CD4-positive, alpha-beta T cell treated with Interferon alpha-2 for 1 hour (primary cell): ENCODE data around the gene PRKAR2A.
A peak's percentile ranks its signal among the peaks of the same experiment; 100 is the strongest.
"Not testable (repeated sequence)": the region's sequence is repeated elsewhere in the genome, so short reads cannot be mapped to it uniquely, and the experiment has no call there.

Source experiments
- DNase-seq, 2 donors: peaks; one replicate each; pipeline ENCODE4 v3.0.0-alpha.2; 2020 to 2022

Gene PRKAR2A

DNA sequence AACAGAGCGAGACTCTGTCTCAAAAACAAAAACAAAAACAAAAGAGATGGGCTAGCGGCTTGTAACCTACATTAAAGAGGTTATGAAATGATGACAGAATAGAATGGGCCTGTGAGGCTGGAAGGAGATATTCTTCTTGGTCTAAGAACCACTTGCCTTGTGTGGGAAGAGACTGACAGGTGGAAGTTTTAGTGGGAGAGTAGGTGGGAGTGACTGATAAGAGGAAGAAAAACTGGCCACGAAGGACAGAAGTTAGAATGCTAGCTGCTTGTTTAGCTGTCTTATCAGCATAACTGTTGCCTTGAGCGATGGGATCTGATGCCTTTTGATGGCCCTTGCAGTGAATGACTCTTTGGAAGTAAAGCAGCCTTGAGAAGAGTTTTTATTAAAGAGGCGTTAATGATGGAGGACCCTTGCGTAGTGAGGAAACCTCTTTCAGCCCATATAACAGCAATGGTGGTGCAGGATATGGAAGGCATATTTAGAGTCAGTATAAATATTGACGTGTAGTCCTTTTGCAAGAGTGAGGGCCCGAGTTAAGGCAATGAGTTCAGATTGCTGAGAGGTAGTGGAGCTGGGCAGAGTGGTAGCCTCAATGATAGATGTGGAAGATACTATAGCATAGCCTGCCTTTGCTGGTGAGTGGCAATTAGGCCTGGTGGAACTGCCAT, 122.4 kb downstream of the PRKAR2A start:
- not testable (repeated sequence) for DNase-seq

DNA sequence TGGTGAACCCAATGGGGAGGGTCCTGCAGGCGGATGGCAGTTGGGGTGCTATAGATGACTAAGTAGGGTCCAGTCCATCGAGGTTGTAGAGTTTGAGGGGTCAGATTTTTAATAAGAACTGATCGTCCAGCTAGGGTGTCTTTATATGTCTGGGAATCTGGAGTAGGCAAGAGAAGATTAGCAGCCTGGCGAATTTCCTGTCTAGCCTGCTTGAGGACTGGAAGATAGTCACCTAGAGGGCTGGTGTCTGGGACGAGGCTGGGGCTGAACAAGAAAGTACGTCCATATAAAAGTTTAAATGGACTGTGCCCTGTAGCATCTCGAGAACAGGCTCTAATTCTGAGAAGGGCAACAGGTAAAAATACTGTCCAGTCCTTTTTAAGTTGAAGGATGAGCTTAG, 123.9 kb downstream of the PRKAR2A start:
- DNase-seq: no peak

DNA sequence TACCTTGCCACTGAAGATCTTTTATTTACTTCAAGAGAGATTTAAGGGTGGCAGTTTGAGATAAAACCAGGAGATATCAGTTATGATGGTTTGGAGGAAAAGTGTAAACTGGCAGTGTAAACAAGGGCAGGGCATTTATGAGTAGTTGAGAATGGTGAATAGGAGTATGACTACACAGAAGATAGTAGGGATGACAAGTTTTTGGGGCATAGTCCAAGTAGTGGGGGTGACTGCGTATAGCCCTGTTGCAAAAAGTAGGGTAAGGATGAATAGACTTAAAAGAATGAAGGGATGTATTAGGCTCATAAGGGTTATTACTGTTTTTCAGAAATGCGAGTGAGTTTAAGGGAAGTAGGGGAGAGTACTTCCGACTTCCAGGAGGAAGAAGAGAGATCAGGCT, 124.4 kb downstream of the PRKAR2A start:
- DNase-seq: not testable (repeated sequence)

DNA sequence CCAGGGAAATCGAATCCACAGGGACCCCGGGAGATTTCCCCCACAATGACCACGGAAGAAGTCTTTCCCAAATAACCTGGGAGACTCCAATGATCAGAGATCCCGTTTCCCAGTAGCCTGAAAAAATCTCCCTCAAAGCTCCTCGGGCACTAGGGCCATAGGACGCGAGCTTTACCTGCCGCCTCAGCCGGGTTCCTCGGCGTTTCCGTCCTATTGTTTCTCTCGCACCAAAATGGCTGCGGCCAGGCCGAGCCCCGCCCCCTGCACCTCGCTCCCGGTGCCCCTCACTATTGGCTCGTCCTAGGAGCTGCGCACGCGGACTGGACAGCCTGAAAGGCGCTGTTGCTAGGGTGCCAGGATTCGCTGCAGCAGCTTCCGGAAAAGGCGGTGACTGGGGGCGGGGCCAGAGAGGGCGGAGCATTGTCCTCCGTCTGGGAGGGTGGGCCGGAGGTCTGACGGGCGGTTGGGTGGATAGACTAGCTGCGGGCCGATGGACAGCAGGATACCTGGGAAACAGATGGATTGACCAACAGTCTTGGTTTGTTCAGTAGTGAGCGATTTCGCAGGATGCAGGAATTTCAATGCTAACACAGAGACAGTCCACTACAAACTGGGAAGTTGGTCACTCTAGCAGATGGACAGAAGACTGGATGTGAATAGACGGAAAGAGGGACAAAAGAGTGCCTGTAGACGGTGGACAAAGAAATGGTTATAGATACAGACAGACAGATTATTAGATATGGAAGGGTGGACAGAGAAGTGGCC, 130.5 kb downstream of the PRKAR2A start, which contains the start of gene IP6K2:
IP6K2 (minus strand) TSS at position 240 of the 765 bp plus-strand sequence. CDS start 21,930 bp downstream, outside the sequence.
- peak; percentile 98 for DNase-seq

DNA sequence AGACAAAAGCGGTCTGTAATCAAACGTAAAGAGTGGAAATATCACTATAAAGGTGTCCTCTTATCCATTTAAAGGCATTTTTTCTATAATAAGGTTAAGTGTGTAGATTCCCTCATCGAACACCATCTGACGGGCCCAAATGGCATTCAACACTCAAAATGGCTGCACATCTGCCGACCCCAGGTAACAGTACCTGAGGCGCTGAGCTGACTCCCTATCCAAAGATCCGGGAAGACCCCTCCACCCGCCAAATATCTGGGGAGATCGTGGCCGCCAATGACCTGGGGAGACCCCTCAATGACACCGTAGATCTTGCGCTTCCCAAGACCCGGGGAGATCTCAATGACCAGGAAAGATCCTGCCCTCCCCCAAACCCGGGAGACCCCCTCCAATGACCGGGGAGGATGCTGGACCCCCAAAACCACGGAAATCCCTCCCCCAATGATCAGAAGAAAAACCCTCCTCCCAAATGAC, 131.1 kb downstream of the PRKAR2A start:
- DNase-seq: peak; percentile 11 to 48

DNA sequence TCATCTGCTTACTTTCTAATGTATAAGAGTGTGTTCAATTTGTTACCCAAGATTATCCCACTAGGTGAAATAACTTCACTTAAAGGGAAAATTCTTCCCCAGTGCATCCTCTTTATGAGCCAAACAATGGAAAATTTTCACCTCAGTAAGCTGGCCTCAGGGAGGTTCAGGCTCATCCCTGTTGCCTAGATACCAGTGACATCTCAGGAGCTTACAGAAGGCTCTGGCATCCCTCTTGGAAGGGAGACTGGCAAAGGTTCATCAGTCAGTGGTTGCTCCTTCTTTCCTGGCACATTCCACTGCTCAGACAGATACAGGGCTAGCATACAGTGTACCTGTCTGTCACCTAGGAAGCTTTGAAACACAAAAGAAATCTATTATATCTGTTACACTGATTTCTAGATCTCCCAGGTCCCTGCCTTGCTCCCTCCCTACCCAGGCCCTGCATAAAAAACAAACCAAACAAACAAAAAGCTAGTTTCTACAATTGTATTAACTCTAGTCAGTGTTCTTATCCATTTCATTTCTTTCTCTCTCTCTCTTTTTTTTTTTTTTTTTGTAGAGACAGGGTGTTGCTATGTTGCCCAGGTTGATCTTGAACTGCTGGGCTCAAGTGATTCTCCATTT, 132.4 kb downstream of the PRKAR2A start:
- DNase-seq: no peak

DNA sequence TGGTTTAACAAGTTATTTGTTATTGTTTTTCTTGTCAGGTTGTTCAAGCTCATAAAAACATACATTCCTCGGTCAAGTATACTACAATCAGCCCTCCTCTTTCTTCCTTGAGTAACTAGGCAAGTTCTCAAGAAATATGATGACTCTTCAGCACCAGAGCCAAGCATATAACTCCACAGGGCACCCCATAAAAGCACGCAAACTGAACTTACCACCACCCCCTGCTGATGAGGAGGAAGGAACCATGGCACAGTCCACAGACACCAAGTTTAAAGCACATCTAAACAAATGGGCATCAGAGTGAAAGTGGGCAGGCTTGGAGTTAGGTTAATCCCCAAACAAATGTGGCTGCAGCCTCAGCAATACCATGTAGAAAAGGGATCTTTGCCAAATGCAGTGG, 135.9 kb downstream of the PRKAR2A start:
- DNase-seq: no peak

DNA sequence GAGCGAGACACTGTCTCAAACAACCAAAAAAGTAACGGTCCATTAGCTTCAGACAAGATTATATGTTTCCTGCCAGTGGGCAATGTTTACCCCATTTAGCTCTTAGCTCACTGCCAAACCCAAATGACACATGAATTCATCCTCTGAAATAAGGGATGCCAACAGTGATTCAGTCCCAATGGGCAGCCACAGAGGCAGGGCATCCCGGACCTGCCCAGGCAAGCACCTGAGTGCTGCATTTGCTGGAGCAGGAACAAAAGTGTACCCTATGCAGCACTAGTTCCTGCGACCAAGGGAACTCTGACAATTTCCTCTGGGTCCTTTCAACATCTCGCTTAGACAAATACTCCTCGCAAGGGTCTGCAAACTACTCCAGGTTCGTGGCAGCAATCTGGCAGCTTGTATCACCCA, 138.6 kb downstream of the PRKAR2A start:
- no peak for DNase-seq

DNA sequence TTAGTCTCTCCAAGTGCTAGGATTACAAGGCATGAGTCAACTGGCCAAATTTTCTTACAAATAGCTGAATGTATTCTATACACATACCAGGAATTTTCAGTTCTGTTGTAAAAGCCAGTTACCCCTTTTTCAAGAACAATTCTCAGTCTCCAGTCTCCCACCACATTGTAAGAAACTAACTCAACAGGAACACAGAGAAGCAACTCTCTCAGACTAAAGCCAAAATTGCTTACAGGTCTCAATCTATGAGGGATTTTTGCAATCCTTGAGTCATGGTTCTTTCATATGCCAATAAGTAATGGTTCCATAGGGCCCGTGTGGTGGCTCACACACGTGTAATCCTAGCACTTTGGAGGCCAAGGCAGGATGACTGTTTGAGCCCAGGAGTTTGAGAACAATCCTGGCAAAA, 139.2 kb downstream of the PRKAR2A start:
- DNase-seq: no peak

DNA sequence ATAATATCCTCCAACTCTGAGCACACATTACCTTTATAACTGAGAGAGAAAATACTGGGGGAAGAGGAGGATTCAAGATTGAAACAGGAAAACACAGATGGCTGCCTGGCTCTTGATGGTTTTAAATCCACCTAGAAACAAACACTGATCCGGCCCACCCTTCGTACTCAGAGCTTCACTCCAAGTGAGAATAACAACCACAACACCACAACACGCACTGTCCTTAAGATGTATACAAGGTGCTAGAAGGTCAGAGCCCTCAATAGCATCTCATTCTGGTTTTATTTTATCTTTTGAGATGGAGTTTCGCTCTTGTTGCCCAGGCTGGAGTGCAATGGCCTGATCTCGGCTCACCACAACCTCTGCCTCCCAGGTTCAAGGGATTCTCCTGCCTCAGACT, 140.5 kb downstream of the PRKAR2A start:
- DNase-seq: no peak

DNA sequence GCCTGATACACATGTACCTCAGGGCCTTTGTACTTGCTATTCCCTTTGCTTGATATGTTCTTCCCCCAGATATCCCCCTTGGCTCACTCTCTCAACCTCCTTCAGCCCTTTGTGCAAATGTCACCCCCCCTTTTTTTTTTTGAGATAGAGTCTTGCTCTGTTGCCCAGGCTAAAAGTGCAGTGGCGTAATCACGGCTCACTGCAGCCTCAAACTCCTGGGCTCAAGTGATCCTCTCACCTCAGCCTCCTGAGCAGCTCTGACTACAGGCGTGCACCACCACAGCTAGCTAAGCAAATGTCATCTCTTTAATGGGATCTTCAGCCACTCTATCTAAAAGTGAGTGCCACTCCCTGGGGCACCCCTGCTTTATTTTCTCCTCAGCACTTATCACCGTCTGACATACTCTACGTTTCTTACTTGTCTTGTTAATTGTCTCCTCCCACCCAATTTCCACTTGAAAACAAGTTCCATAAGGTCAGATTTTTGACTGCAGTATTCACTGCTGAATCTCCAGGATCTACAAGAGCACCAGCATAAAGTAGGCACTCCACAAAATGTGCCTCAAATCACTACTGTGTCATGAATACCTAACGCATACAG, 145.3 kb downstream of the PRKAR2A start:
- DNase-seq: no peak

DNA sequence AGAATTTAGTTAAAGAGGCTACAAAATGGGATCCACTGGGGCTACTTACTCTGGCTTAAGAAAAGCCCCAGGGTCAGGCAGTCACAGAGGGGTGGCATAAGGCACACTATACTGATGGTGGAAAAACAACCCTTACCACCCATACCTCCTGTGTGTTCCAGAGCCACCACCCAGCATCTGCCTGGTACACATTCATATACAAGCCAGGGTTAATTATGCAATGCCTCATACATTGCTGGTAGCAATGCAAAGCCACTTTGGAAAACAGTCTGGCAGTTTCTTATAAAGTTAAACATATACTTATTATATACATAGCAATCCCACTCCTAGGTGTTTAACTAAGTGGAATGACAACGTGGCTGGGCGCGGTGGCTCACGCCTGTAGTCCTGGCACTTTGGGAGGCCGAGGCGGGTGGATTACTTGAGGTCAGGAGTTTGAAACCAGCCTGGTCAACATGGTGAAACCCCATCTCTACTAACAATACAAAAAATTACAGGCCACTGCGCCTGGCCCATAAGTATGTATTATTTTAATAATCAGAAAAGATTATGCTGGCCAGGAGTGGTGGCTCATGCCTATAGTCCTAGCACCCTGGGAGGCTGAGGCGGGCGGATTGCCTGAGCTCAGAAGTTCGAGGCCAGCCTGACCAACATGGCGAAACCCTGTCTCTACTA, 146.8 kb downstream of the PRKAR2A start:
- no peak for DNase-seq

DNA sequence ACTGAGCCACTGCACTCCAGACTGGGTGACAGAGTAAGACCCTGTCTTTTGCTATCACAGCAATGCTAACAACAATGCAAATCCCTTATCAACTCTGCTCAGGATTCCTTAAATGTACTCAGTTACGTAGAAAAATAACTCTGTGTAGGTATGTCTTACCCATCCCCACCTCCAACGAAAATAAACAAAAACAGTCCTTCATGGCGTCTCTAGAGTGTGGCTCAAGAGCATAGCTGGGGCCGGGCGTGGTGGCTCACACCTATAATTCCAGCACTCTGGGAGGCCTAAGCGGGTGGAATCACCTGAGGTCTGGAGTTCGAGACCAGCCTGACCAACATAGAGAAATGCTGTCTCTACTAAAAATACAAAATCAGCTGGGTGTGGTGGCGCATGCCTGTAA, 148.8 kb downstream of the PRKAR2A start:
- DNase-seq: no peak

DNA sequence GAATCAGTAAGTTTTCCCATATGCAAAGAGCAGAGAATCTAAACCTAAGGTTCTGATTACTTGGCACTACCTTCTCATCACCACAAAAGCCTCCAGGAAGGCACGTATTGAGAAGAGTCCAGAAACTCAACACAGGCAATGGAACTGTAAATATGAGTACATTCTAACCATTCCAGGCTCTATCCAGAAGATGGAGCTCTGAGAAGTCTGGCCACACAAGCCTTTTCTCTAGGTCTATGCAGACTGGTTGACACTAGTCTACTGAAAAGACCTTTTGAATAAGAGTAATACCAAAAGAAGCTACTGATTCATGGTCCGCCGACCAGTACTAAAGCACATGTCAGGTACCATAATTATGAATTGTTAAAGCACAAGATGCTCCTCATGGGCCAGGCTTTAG, 149.7 kb downstream of the PRKAR2A start:
- DNase-seq: no peak

DNA sequence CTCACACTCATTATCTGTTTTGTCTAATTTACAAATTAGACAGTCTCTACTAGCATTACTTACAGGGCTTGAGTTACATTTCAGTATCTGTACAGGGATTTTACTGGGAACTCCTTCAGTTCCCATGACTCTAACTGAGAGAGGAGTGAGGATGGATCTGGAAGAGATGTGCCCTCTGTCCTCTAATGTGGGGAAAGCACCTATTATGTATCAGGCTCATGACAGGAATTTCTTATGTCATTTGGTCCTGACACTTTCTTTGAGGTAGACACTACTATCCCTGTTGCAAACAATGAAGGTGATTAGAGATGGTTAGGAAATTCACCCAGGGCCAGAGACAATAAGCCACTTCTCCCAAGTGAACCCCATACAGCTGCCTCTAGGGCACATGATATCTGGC, 151.1 kb downstream of the PRKAR2A start:
- no peak for DNase-seq
